K562 (cell line): ENCODE data around the gene UNC5B. TPM values are rescaled to one million over a fixed set of nuclear protein-coding genes. Genes with fewer than 3 reads are reported as not detected.

Experiments
- ATAC-seq: fragments of 200-7000 bp; cut with Tn5 transposase; 3 replicates; pipeline ENCODE4 v1.9.1; 2020; ENCODE audit warnings: moderate library complexity
- BruUV-seq: library from RNA; stranded (reverse); fragments of 400-500 nt; replicated peaks from 2 replicates; lab custom pipeline; 2021; lab: Mats Ljungman, UMichigan
- CTCF ChIA-PET: fragments of 300-600 bp; formaldehyde crosslinking; extraction: SDS; loops from one replicate; lab custom pipeline; 2021; ENCODE audit warnings: low intra/inter-chr PET ratio; lab: Yijun Ruan, JAX
- POLR2A ChIA-PET: fragments of 300-600, 350-650 bp; sonication (Branson Sonifier 250); formaldehyde crosslinking; extraction: SDS; loops from one replicate; lab custom pipeline; 2021; ENCODE audit warnings: antibody characterized with exemption, inconsistent platforms; lab: Yijun Ruan, JAX
- DNase-seq, 4 experiments: peaks; one replicate each; pipeline versions ENCODE4 v3.0.0 to v3.0.0-alpha.2; 2011 to 2018; ENCODE audit warnings: low spot score in 3 of 4, mixed read lengths in 3 of 4; ENCODE audit errors: extremely low read depth in 1 of 4
- FAIRE-seq: peaks from 2 replicates; lab custom pipeline; 2011; peaks lifted over from hg19 to GRCh38; lab: Jason Lieb, UNC
- H2AFZ ChIP-seq: 2 replicates; pipeline ENCODE4 v1.6.0; 2011; ENCODE audit warnings: low read depth, low read length, control low read depth, inconsistent platforms
- H3K27ac ChIP-seq: fragments of 200-600 bp; 3 replicates; pipeline ENCODE4 v1.8.0; 2011; ENCODE audit warnings: low read depth, mild to moderate bottlenecking, control low read depth, inconsistent platforms, low read length, moderate library complexity, mixed read lengths; ENCODE audit errors: extremely low read depth
- H3K27me3 ChIP-seq, 2 experiments: fragments of 300-600 bp in 1 of 2; 2 replicates in 1 of 2; 3 replicates in 1 of 2; pipeline versions ENCODE4 v1.6.0 to v1.8.0; 2011; ENCODE audit warnings: inconsistent platforms in 2 of 2, low read length in 2 of 2, mild to moderate bottlenecking in 1 of 2, mixed read lengths in 1 of 2, moderate library complexity in 1 of 2; ENCODE audit not compliant: control insufficient read depth in 2 of 2, insufficient read depth in 2 of 2
- H3K36me3 ChIP-seq: fragments of 300-600 bp; 3 replicates; pipeline ENCODE4 v1.8.0; 2011; ENCODE audit warnings: mild to moderate bottlenecking, low read length, inconsistent platforms; ENCODE audit not compliant: control insufficient read depth, insufficient read depth
- H3K4me1 ChIP-seq, 2 experiments: fragments of 200-600 bp in 1 of 2; replicated peaks in 1 of 2; 2 replicates in 1 of 2; 3 replicates in 1 of 2; pipeline versions ENCODE4 v1.5.1 to v1.8.0; 2011; ENCODE audit warnings: inconsistent platforms in 2 of 2, low read length in 2 of 2, mild to moderate bottlenecking in 1 of 2, mixed read lengths in 1 of 2, moderate library complexity in 1 of 2; ENCODE audit not compliant: control insufficient read depth in 2 of 2, insufficient read depth in 2 of 2
- H3K4me2 ChIP-seq: 2 replicates; pipeline ENCODE4 v1.6.1; 2011; ENCODE audit warnings: low read length, control low read depth, inconsistent platforms, mixed read lengths; ENCODE audit not compliant: insufficient read depth
- H3K4me3 ChIP-seq: fragments of 200-600 bp; sonication (generic), shearing (Covaris generic); 2 replicates; pipeline ENCODE4 v1.5.1; 2016; ENCODE audit warnings: control low read depth, inconsistent platforms
- H3K79me2 ChIP-seq: fragments of 200-600 bp; 3 replicates; pipeline ENCODE4 v1.8.0; 2011; ENCODE audit warnings: low read length, inconsistent platforms; ENCODE audit not compliant: control insufficient read depth, insufficient read depth
- H3K9ac ChIP-seq, 2 experiments: 2 replicates each; pipeline versions ENCODE4 v1.6.0 to v1.6.1; 2011; ENCODE audit warnings: low read depth in 2 of 2, low read length in 2 of 2, control low read depth in 1 of 2, inconsistent platforms in 1 of 2, mild to moderate bottlenecking in 1 of 2, mixed read lengths in 1 of 2; ENCODE audit not compliant: insufficient read depth in 1 of 2
- H3K9me1 ChIP-seq: one replicate; pipeline ENCODE4 v1.6.0; 2011; ENCODE audit warnings: inconsistent platforms, mild to moderate bottlenecking, low read length, moderate library complexity; ENCODE audit not compliant: control insufficient read depth, insufficient read depth
- H3K9me3 ChIP-seq: replicated peaks from 2 replicates; pipeline ENCODE4 v1.5.1; 2011; ENCODE audit warnings: low read depth, low read length, inconsistent platforms; ENCODE audit not compliant: control insufficient read depth, insufficient read depth
- H4K20me1 ChIP-seq: replicated peaks from 2 replicates; pipeline ENCODE4 v1.6.1; 2011; ENCODE audit warnings: low read length, inconsistent platforms, mixed read lengths; ENCODE audit not compliant: control insufficient read depth, insufficient read depth
- CEBPB ChIP-seq: fragments of 450-650 bp; IDR thresholded peaks from 2 replicates; pipeline ENCODE4 v1.6.1; 2016; ENCODE audit warnings: missing genetic modification characterization, missing compliant biosample characterization
- CHD1 ChIP-seq: fragments of 200-600 bp; sonication (generic); IDR thresholded peaks from one replicate; pipeline ENCODE4 v1.6.1; 2012; ENCODE audit warnings: mild to moderate bottlenecking, moderate library complexity, low read length, inconsistent platforms
- CREB1 ChIP-seq, 2 experiments: sonication (generic) in 1 of 2; formaldehyde crosslinking in 1 of 2; IDR thresholded peaks; 2 replicates each; pipeline versions ENCODE4 v1.6.1 to v1.8.0; 2012 to 2022; ENCODE audit warnings: inconsistent platforms in 1 of 2, mild to moderate bottlenecking in 1 of 2, missing genetic modification reagents in 1 of 2, moderate library complexity in 1 of 2
- DACH1 ChIP-seq: fragments of 450-650 bp; IDR thresholded peaks from 2 replicates; pipeline ENCODE4 v1.6.1; 2018; ENCODE audit not compliant: partially characterized antibody
- E2F3 ChIP-seq: fragments of 250-450 bp; sonication (Bioruptor Pico); IDR thresholded peaks from 2 replicates; pipeline ENCODE4 v1.4.0; 2020; ENCODE audit warnings: mild to moderate bottlenecking
- EHMT2 ChIP-seq: fragments of 450-650 bp; IDR thresholded peaks from 2 replicates; pipeline ENCODE4 v1.6.1; 2018; ENCODE audit warnings: antibody characterized with exemption
- ETS2 ChIP-seq: IDR thresholded peaks from 2 replicates; pipeline ENCODE4 v1.6.1; 2016; ENCODE audit warnings: borderline replicate concordance, missing genetic modification characterization, mild to moderate bottlenecking, moderate library complexity, missing compliant biosample characterization; ENCODE audit not compliant: poor library complexity, severe bottlenecking
- HNRNPUL1 ChIP-seq: fragments of 200-400 bp; formaldehyde crosslinking; IDR thresholded peaks from 2 replicates; pipeline ENCODE4 v1.6.1; 2017; ENCODE audit warnings: low read length
- MCM3 ChIP-seq: fragments of 450-650 bp; IDR thresholded peaks from 2 replicates; pipeline ENCODE4 v1.6.1; 2016
- XRCC4 ChIP-seq: IDR thresholded peaks from one replicate; pipeline ENCODE4 v1.6.1; 2011; ENCODE audit not compliant: insufficient read depth, insufficient read length; ENCODE audit errors: extremely low read depth
- ZBTB17 ChIP-seq: fragments of 450-650 bp; formaldehyde crosslinking; IDR thresholded peaks from 2 replicates; pipeline ENCODE4 v1.4.0; 2020; ENCODE audit warnings: mild to moderate bottlenecking
- ZC3H4 ChIP-seq: sonication (generic); formaldehyde crosslinking; IDR thresholded peaks from 2 replicates; pipeline ENCODE4 v1.9.0; 2021; ENCODE audit warnings: missing genetic modification reagents, borderline replicate concordance
- ZNF507 ChIP-seq: conservative IDR thresholded peaks from 2 replicates; pipeline ENCODE4 v1.6.1; 2017; ENCODE audit warnings: missing genetic modification characterization, missing compliant biosample characterization
- WGBS: fragments of 100-300 bp; shearing (Covaris generic); methylation state at CpG from one replicate; pipeline ENCODE4 v1.1.6; 2016; ENCODE audit warnings: low coverage, mixed read lengths; ENCODE audit not compliant: insufficient coverage; ENCODE audit errors: missing lambda C conversion rate; 5-methylcytosine and 5-hydroxymethylcytosine counted together
- in situ Hi-C: fragments of 300-500 bp; cut with MboI; formaldehyde crosslinking; loops from 4 replicates; pipeline ENCODE4 v1.15.0; 2018; ENCODE audit warnings: inconsistent platforms, mixed read lengths
- intact Hi-C: fragments of 100-400 bp; cut with micrococcal nuclease; formaldehyde crosslinking; loops from 2 replicates; pipeline ENCODE4 v1.14.2; 2022
- polyA plus RNA-seq, 8 experiments: library from polyadenylated mRNA; depleted of rRNA in 4 of 8; stranded (reverse) in 5 of 8; unstranded in 3 of 8; fragments of >200 nt; fragmentation: Nextera tagmentation in 2 of 8; fragmentation: Illumina TruSeq in 1 of 8; extraction: Ambion mirVana in 2 of 8; extraction: Trizol in 1 of 8; gene quantifications; 2 replicates each; pipeline versions ENCODE4 v1.2.1 to v1.2.3, GENCODE V29; 2011 to 2014; ENCODE audit warnings: inconsistent platforms in 1 of 8, missing spikeins in 1 of 8
- total RNA-seq, 7 experiments: library from RNA; depleted of rRNA in 6 of 7; stranded (reverse); fragments of >200 nt in 6 of 7; fragmentation: Illumina TruSeq in 2 of 7; extraction: Trizol in 2 of 7; gene quantifications; 2 replicates each; pipeline versions ENCODE4 v1.2.1 to v1.2.3, GENCODE V29; 2011 to 2021; ENCODE audit warnings: low replicate concordance in 1 of 7
- TF ChIP-seq, protein P1 (sequence below): sonication (generic); formaldehyde crosslinking; IDR thresholded peaks from 2 replicates; pipeline ENCODE4 v1.8.0; 2022; ENCODE audit warnings: missing genetic modification reagents, mild to moderate bottlenecking, borderline replicate concordance
- TF ChIP-seq, protein P2 (sequence below): fragments of 450-650 bp; formaldehyde crosslinking; IDR thresholded peaks from 2 replicates; pipeline ENCODE4 v1.4.0; 2020; ENCODE audit warnings: mild to moderate bottlenecking, moderate library complexity
- TF ChIP-seq, protein P3 (sequence below): fragments of 250-450 bp; sonication (Bioruptor Pico); IDR thresholded peaks from 2 replicates; pipeline ENCODE4 v1.5.1; 2021; ENCODE audit warnings: mild to moderate bottlenecking

UNC5B gene
- total and polyA plus RNA-seq, 9 of the 15 experiments (the other 6 are each of a cell fraction or from before 2014, with no cell fraction given): 0.10 to 8.4 (median 2.1) TPM

DNA sequence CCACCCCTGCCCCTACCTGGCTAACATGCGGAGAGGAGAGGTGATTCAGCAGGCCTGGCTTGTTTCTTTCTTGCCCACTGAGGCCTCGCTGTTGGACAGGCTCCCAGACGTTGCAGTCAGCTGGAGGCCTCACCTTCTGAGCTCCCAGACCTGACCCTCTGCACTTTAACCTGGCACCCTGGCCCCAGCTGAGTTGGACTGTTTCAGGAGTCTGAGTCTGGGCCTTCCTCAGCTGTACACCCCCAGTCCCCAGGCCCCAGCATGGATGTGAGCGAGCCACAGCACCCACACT lies 35.0 kb downstream of the UNC5B start:
- DNase-seq: no peak
- Histone ChIP-seq H3K27ac (no peak overlapping the region), H3K79me2 (no peaks in the 10 kb centered on the region), H3K36me3 (no peaks in the 10 kb centered on the region), H3K9me1 (no peaks in the 10 kb centered on the region), H2AFZ (no peak overlapping the region), H3K9me3 (no peaks in the 10 kb centered on the region), H3K9ac (no peak overlapping the region), H3K4me3 (no peak overlapping the region), H3K4me2 (no peak overlapping the region), H3K27me3 (peaks cover 0 to 21% of the 10 kb centered on the region in 2 experiments; a peak in 2 of 5 replicates), H3K4me1 (peaks cover 16 to 20% of the 10 kb centered on the region in 2 experiments), H4K20me1 (peaks cover 8% of the 10 kb centered on the region; the same call in 1 of the 2 replicates)
- FAIRE-seq: no peak
- ChIA-PET CTCF (no interaction called here), POLR2A (interaction anchor here (1.3 kb wide), 1 partner anchor 9 kb away, joined by 3 read pairs; no protein-coding TSS in a partner anchor)
- in situ Hi-C loops (no loop called here), intact Hi-C loops (no loop called here)
- TF ChIP-seq CEBPB (tag) (no peak), HNRNPUL1 (no peak), CREB1 (IDR thresholded peaks at IDR 0.05) (no peak), CREB1 (CRISPR knock-in tag; IDR thresholded peaks at IDR 0.05) (no peak), EHMT2 (no peak), CHD1 (no peak), XRCC4 (no peak), ZC3H4 (CRISPR knock-in tag) (no peak), DACH1 (no peak), E2F3 (CRISPR knock-in tag) (no peak), ZNF507 (no peak), ZBTB17 (no peak), MCM3 (no peak), ETS2 (tag) (no peak)
- TF ChIP-seq, protein P1, sequence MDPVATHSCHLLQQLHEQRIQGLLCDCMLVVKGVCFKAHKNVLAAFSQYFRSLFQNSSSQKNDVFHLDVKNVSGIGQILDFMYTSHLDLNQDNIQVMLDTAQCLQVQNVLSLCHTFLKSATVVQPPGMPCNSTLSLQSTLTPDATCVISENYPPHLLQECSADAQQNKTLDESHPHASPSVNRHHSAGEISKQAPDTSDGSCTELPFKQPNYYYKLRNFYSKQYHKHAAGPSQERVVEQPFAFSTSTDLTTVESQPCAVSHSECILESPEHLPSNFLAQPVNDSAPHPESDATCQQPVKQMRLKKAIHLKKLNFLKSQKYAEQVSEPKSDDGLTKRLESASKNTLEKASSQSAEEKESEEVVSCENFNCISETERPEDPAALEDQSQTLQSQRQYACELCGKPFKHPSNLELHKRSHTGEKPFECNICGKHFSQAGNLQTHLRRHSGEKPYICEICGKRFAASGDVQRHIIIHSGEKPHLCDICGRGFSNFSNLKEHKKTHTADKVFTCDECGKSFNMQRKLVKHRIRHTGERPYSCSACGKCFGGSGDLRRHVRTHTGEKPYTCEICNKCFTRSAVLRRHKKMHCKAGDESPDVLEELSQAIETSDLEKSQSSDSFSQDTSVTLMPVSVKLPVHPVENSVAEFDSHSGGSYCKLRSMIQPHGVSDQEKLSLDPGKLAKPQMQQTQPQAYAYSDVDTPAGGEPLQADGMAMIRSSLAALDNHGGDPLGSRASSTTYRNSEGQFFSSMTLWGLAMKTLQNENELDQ: no peak
- TF ChIP-seq, protein P2, sequence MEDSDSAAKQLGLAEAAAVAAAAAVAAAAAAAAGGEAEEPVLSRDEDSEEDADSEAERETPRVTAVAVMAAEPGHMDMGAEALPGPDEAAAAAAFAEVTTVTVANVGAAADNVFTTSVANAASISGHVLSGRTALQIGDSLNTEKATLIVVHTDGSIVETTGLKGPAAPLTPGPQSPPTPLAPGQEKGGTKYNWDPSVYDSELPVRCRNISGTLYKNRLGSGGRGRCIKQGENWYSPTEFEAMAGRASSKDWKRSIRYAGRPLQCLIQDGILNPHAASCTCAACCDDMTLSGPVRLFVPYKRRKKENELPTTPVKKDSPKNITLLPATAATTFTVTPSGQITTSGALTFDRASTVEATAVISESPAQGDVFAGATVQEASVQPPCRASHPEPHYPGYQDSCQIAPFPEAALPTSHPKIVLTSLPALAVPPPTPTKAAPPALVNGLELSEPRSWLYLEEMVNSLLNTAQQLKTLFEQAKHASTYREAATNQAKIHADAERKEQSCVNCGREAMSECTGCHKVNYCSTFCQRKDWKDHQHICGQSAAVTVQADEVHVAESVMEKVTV (CRISPR knock-in tag): no peak
- TF ChIP-seq, protein P3, sequence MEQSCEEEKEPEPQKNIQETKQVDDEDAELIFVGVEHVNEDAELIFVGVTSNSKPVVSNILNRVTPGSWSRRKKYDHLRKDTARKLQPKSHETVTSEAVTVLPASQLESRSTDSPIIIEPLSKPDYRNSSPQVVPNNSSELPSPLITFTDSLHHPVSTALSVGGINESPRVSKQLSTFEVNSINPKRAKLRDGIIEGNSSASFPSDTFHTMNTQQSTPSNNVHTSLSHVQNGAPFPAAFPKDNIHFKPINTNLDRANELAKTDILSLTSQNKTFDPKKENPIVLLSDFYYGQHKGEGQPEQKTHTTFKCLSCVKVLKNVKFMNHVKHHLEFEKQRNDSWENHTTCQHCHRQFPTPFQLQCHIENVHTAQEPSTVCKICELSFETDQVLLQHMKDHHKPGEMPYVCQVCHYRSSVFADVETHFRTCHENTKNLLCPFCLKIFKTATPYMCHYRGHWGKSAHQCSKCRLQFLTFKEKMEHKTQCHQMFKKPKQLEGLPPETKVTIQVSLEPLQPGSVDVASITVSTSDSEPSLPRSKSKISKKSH (CRISPR knock-in tag): no peak
- no TSS peak for BruUV-seq
- WGBS: 52% methylated on average over 4 of the region's 4 CpGs
- no peak for ATAC-seq
